Fibroblast of lung (primary cell): ENCODE data around the gene TMBIM4. TPM values are rescaled to one million over a fixed set of nuclear protein-coding genes. Genes with fewer than 3 reads are reported as not detected.
A peak's percentile ranks its signal among the peaks of the same experiment; 100 is the strongest.

ENCODE experiments used
- DNase-seq, 2 donors: peaks; one replicate each; pipeline versions ENCODE4 v3.0.0 to v3.0.0-alpha.2; 2010; ENCODE audit warnings: low read depth in 2 of 2
- H2AFZ ChIP-seq: 2 replicates; pipeline ENCODE4 v1.5.1; 2012; ENCODE audit warnings: low read length, control low read depth, inconsistent platforms
- H3K27ac ChIP-seq: 2 replicates; pipeline ENCODE4 v1.5.1; 2011; ENCODE audit warnings: low read length, control low read depth; ENCODE audit not compliant: insufficient read depth
- H3K27me3 ChIP-seq: 2 replicates; pipeline ENCODE4 v1.5.1; 2011; ENCODE audit warnings: mild to moderate bottlenecking, low read length; ENCODE audit not compliant: control insufficient read depth, insufficient read depth
- H3K36me3 ChIP-seq: 2 replicates; pipeline ENCODE4 v1.5.1; 2011; ENCODE audit warnings: low read length; ENCODE audit not compliant: control insufficient read depth, insufficient read depth
- H3K4me1 ChIP-seq: 2 replicates; pipeline ENCODE4 v1.5.1; 2011; ENCODE audit warnings: low read length; ENCODE audit not compliant: control insufficient read depth, insufficient read depth; ENCODE audit errors: extremely low read depth
- H3K4me2 ChIP-seq: 2 replicates; pipeline ENCODE4 v1.5.1; 2011; ENCODE audit warnings: low read length, control low read depth; ENCODE audit not compliant: insufficient read depth; ENCODE audit errors: extremely low read depth
- H3K4me3 ChIP-seq, 4 experiments: fragments of 200-600 bp in 1 of 4; sonication (generic) in 1 of 4; replicated peaks in 1 of 4; 2 replicates each; pipeline ENCODE4 v1.5.1; 2011 to 2016; ENCODE audit warnings: low read length in 4 of 4, low read depth in 3 of 4, mild to moderate bottlenecking in 3 of 4, control low read depth in 2 of 4, inconsistent platforms in 1 of 4, mixed read lengths in 1 of 4; ENCODE audit not compliant: insufficient read depth in 1 of 4; ENCODE audit errors: control extremely low read depth in 1 of 4
- H3K79me2 ChIP-seq: 2 replicates; pipeline ENCODE4 v1.5.1; 2012; ENCODE audit warnings: mild to moderate bottlenecking, low read length, inconsistent platforms; ENCODE audit not compliant: control insufficient read depth, insufficient read depth
- H3K9ac ChIP-seq: 2 replicates; pipeline ENCODE4 v1.5.1; 2011; ENCODE audit warnings: mild to moderate bottlenecking, low read length, control low read depth; ENCODE audit not compliant: insufficient read depth
- H3K9me3 ChIP-seq: 2 replicates; pipeline ENCODE4 v1.5.1; 2012; ENCODE audit warnings: low read depth, low read length; ENCODE audit not compliant: control insufficient read depth, insufficient read depth
- H4K20me1 ChIP-seq: 2 replicates; pipeline ENCODE4 v1.5.1; 2011; ENCODE audit warnings: low read length; ENCODE audit not compliant: control insufficient read depth, insufficient read depth; ENCODE audit errors: extremely low read depth
- CTCF ChIP-seq, 2 donors: IDR thresholded peaks in 1 of 2; conservative IDR thresholded peaks in 1 of 2; 1 replicate in 1 of 2; 2 replicates in 1 of 2; pipeline ENCODE4 v1.5.1; 2011 to 2012; ENCODE audit warnings: low read length in 2 of 2, control low read depth in 1 of 2, inconsistent platforms in 1 of 2, low read depth in 1 of 2, mild to moderate bottlenecking in 1 of 2
- EZH2 ChIP-seq: IDR thresholded peaks from 2 replicates; pipeline ENCODE4 v1.5.1; 2012; ENCODE audit warnings: low read length, control low read depth, mild to moderate bottlenecking; ENCODE audit errors: missing control alignments
- polyA plus RNA-seq, 2 donors: library from polyadenylated mRNA; depleted of rRNA in 1 of 2; stranded (reverse) in 1 of 2; unstranded in 1 of 2; fragments of >200 nt; gene quantifications; 2 replicates each; pipeline ENCODE4 v1.2.1, GENCODE V29; 2011 to 2012; ENCODE audit warnings: missing spikeins in 1 of 2
- total RNA-seq: library from RNA; depleted of rRNA; stranded (reverse); fragments of >200 nt; gene quantifications from 2 replicates; pipeline ENCODE4 v1.2.1, GENCODE V29; 2014

Gene TMBIM4
- total and polyA plus RNA-seq, 2 donors (not counting 1 experiment from before 2014, with no cell fraction given), result 69.2 to 140 TPM

- Histone ChIP-seq H4K20me1 (no peaks in the 10 kb centered on the region), H3K9me3 (no peaks in the 10 kb centered on the region), H3K36me3 (no peaks in the 10 kb centered on the region), H3K4me1 (peaks cover 2% of the 10 kb centered on the region), H2AFZ (no peak overlapping the region), H3K27ac (no peak overlapping the region), H3K4me2 (no peak overlapping the region), H3K27me3 (no peaks in the 10 kb centered on the region), H3K79me2 (peaks cover 73% of the 10 kb centered on the region), H3K9ac (no peak overlapping the region), H3K4me3 (no peak overlapping the region)
- TF ChIP-seq CTCF (conservative IDR thresholded peaks at IDR 0.05 in 1 of 2, IDR thresholded peaks at IDR 0.05 in 1 of 2; ENCODE audit: low read depth in 1 of 2, low read length in 2 of 2) (no peak), EZH2 (no peak)
- peak in 1 of 2 donors; percentile 59 for DNase-seq
Observed at GRCh38 chr12:66164349-66164821, 5.4 kb downstream of the TMBIM4 start.

- Histone ChIP-seq H3K4me1 (peaks cover 2% of the 10 kb centered on the region), H3K4me3 (no peak overlapping the region), H2AFZ (no peak overlapping the region), H3K4me2 (no peak overlapping the region), H3K27ac (no peak overlapping the region), H3K79me2 (peaks cover 70% of the 10 kb centered on the region), H3K9ac (no peak overlapping the region), H3K36me3 (no peaks in the 10 kb centered on the region), H3K9me3 (no peaks in the 10 kb centered on the region), H4K20me1 (no peaks in the 10 kb centered on the region), H3K27me3 (no peaks in the 10 kb centered on the region)
- no peak for DNase-seq
- TF ChIP-seq EZH2 (no peak), CTCF (conservative IDR thresholded peaks at IDR 0.05 in 1 of 2, IDR thresholded peaks at IDR 0.05 in 1 of 2; ENCODE audit: low read depth in 1 of 2, low read length in 2 of 2) (no peak)
Observed at GRCh38 chr12:66163289-66163688, 6.5 kb downstream of the TMBIM4 start.

- Histone ChIP-seq H4K20me1 (no peaks in the 10 kb centered on the region), H2AFZ (no peak overlapping the region), H3K4me3 (no peak overlapping the region), H3K9me3 (no peaks in the 10 kb centered on the region), H3K4me2 (no peak overlapping the region), H3K79me2 (peaks cover 64% of the 10 kb centered on the region), H3K9ac (no peak overlapping the region), H3K36me3 (no peaks in the 10 kb centered on the region), H3K27me3 (no peaks in the 10 kb centered on the region), H3K4me1 (no peaks in the 10 kb centered on the region), H3K27ac (no peak overlapping the region)
- no peak for DNase-seq
- no peak for TF ChIP-seq CTCF (conservative IDR thresholded peaks at IDR 0.05 in 1 of 2, IDR thresholded peaks at IDR 0.05 in 1 of 2; ENCODE audit: low read depth in 1 of 2, low read length in 2 of 2)
- no peak for TF ChIP-seq EZH2
Observed at GRCh38 chr12:66162701-66163100, 7.1 kb downstream of the TMBIM4 start.
